NCI-H146 treated with DMSO at 0.1 percent for 48 hours (cell line): ENCODE data around the gene ARHGAP22.
"Not testable (repeated sequence)": the region's sequence is repeated elsewhere in the genome, so short reads cannot be mapped to it uniquely, and the experiment has no call there.

Source experiments
- DNase-seq: peaks from one replicate; lab custom pipeline; 2025; ENCODE audit not compliant: unreplicated experiment; lab: John Stamatoyannopoulos, UW

Gene ARHGAP22

DNA sequence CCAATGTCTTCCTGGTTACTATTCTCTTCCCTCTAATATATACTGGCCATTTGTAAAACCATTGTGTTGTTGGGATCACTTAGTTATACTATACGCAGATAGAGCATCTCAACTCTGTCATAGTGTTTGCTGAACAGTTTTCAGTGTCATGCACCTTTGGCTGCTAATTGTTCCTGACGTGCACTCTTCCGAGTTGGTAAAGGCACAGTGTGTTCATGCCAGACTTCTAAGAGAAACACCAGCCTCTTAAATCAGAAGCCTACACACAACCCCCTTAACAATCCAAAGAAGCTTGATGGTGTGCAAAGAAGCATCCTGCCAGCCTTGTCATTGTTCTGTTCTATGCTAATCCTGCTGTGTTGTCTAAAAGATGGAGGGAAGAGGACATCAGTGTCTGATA, 167.3 kb downstream of the ARHGAP22 start:
- no peak for DNase-seq

DNA sequence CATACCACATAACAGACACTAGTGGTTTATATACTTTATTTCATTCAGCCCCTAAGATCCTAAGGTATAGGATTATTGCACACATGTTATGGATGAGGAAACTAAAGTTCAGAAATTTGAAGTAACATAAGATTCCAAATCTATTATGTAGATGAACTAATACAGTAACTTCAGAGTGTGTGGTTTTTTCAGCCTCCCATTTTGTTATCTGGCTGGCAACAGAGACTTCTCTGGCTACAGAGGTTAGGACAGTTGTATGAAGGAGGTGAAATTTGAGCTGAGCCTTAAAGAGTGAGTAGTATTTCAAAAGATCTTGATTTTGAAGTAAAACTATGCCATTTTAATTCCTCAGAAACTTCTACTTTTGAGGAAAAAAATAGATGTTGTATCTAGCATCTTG, 173.0 kb downstream of the ARHGAP22 start:
- no peak for DNase-seq

DNA sequence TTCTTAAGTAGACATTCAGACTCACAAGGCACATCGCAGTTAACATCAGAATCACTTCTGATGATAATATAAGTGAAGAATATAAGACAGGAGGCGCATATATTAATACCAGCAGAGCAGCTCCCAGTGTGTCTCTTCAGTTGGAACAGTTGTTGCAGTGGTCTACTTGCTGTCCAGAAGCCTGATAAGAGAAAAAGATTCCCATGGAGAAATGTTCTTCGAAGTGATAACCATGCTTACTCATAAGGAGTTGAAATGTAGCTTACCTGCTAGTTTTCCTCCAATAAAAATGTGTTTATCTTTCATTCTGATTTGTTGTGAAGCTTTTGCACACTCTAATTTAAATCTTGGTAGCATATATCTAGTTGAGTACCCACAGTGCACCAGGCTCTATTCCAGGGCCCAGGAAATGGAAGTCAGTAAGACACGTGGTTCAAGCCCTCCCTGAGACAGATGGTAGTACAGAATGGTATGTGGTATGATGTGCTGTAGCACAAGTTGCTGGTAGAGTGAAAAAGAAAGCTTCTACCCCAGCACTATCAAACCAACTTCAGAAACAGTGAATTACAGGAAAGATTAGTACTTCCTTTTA, 174.4 kb downstream of the ARHGAP22 start:
- DNase-seq: no peak

DNA sequence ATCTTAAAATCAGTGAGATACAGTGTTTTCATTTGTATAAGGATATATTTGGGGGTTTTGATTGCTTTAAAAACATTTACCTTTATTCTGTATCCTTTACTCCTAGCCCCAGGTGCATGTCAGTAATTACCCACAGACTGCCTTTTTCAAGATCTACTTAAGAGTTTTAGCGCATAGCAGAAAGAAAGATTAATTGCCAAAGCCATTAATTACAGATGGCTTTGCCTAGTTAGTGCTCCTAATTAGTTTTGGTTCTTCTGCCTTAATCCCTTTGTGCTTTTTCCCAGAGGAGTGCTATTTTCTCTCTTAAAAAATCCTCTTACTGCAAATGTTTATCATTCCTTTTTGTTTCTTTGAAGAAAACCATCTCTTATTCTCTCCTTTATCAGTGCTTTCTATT, 175.6 kb downstream of the ARHGAP22 start:
- no peak for DNase-seq

DNA sequence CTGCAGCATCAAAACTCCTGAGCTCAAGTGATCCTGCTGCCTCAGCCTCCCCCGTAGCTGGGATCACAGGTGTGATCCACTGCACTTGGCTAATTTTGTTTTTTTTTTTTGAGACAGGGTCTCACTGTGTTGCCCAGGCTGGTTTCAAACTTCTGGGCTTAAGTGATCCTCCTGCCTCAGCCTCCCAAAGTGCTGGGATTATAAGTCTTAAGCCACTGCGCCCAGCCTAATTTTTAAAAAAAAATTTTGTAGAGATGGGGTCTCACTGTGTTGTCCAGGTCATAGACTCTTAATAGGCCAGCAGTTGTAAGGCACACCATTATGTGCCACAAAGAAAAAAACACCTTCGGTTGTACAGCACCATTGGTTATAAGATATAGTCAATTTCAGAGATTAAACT, 176.0 kb downstream of the ARHGAP22 start:
- DNase-seq: no peak

DNA sequence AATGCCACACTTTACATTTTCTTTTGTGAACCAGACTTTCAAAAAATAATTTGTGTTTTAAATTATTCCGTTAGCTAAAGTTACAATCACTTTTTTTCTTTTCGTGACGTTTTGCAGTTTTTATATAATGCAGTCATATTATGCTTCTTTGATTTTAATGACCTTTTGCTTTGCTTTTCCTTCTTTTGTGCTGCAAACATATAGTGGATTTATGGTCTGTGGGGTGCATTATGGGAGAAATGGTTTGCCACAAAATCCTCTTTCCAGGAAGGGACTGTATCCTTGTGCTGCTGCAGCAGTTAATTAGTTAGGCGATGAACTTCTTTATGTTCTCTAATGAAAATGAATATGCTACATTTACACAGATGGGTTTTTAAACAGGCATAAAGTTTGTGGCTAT, 181.0 kb downstream of the ARHGAP22 start:
- DNase-seq: no peak

DNA sequence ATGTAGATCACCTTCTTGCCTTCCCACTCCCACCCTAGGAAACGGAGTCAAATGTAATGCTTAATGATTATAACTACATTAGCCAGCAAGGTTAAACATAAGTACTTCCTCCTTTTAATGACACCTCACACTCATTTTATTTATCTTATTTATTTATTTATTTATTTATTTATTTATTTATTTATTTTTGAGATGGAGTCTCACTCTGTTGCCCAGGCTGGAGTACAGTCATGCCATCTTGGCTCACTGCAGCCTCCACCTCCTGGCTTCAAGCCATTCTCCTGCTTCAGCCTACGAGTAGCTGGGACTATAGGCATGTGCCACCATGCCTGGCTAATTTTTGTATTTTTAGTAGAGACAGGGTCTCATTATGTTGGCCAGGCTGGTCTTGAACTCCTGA, 183.0 kb downstream of the ARHGAP22 start:
- DNase-seq: not testable (repeated sequence)

DNA sequence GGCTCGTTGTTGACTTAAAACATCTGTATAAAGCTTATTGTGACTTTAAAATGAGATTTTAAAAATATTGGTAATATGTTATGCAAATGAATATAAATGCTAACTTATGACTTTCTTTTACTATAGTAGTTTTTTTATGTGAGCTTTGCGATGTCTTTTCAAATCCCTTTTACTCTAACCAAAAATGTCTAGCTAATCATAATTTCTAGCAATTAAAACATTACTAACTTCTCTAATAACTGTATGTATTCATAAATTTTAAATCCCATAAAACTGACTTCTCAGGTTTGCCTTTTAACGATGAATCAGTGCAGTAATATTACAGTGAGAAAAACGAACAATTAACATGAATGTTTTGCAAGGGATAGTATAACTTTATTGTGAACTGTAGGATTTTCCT, 185.2 kb downstream of the ARHGAP22 start:
- no peak for DNase-seq

DNA sequence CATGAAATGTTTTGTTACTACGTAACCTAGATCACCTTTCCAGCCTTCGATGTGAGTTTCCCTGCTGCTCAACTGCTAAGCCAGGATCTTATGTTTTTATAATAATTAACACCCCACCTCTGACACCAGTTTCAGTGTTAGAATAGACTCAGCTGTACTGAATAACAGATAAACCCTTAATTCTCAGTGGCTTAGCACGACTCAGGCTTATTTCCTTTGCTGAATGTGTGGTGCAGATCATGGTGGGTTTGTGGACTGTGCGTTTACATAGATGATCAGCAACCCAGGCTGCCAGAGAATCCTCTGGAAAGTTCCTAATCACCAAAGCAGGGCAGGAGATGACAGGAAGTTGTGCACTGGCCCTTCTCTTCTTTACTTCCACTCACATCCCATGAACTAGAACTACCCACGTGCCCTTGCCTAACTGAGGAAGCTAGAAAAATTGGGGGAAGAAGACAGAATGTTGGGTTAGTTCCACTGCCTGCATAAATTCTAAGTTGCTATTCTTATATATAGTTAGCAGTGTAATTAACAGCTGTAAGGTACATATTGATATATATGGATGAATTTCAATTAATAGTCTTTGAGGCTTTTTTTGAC, 186.6 kb downstream of the ARHGAP22 start:
- DNase-seq: no peak

DNA sequence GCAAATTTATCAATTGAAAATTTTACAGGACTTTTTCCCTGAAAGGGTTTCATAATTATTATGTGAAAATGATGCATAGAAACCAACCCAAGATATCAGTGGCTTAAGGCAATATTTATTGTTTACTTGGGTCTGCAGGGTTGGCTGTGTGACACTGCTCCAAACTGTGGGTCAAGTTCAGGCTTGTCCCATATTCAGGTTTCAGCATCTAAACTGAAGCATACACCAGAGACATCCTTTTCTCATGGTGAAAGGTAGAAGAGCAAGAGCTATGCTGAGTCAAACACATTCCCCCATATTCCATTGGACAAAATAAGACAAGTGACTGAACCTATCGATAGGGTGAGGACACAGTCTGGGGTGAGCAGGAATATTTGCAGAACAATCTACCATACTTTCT, 187.5 kb downstream of the ARHGAP22 start:
- no peak for DNase-seq

DNA sequence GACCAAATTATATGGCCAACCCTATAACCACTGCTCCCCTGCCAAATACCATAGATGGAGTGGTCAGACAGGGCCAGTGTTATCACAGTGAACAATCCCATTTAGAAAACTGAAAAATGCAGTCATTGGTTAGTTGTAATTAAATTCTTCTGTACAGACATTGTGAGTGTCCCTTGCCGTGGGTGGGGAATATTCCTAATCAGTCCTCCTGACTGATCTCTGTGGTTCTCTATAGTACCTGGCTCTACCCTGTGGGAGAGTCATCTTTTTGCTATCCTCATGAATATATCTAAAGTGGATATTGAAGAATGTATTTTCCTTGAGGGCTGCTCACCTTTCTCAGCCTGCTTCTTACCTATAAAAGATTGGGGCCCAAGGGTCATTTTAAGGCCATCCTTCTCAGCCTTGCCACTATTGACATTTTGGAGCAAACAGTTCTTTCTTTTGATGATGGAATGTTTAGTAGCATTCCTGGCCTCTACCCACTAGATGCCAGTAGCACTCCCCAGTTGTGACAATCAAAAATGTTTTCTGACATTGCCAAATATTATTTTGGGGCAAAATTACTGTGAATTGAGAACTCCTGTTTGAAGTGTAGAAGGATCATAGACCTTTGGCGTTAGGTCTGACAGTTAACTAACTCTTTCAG, 188.2 kb downstream of the ARHGAP22 start:
- DNase-seq: no peak

DNA sequence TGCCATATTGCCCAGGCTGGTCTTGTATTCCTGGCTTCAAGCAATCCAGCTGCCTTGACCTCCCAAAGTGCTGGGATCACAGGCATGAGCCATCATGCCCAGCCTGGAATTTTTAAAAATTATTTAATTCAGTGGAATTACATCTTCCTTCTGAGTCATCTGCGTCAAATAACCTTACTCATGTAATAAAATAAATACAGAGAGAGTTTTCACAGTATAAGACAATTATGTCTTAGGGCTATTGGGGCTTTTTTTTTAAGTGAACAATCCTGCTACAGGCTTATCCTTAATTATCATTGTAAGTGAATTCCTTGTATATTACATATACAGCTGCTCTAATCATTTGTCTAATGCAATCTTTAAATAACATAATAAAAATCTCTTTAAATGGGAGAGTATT, 190.1 kb downstream of the ARHGAP22 start:
- DNase-seq: no peak

DNA sequence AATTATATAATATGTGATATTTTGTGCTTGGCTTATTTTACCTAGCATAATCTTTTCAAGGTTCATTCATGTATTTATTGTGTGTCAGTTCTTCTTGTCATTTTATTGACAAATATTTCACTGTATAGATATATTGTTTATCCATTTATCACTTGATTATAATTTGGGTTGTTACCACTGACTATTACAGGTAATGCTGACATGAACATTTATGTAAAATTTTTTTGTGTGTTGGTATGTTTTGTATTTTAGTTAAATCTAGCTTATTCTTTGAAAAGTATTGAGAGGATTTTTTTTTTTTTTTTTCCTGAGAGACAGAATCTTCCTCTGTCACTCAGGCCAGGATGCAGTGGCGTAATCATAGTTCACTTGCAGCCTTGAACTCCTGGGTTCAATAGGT, 190.7 kb downstream of the ARHGAP22 start:
- DNase-seq: no peak

DNA sequence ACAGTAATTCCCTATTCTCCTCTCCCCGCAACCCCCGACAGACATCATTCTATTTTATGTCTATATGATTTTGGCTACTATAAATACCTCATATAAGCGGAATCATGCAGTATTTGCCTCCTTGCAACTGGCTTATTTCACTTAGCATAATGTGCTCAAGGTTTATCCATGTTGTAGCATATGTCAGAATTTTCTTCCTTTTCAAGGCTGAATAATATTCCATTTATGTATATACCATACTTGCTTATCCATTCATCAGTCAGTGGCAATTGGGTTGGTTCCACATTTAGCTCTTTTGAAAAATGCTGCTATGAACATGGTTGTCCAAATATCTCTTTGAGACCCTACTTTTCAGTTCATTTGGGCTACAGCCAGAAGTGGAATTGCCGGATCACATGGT, 191.9 kb downstream of the ARHGAP22 start:
- DNase-seq: no peak

DNA sequence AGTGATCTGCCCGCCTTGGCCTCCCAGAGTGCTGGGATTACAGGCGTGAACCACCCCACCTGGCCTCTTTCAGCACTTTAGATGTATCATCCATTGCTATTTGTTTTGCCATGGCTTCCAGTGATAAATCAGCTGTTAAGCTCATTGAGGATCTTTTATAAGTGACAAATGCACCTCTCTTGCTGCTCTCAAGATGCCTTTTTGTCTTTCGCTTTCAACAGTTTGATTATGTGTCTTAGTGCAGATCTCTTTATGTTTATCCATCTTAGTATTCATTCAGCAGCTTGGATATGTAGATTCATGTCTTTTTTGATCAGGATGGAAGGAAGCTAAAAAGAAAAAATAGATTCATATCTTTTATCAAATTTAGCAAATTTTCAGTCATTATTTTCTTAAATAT, 192.8 kb downstream of the ARHGAP22 start:
- no peak for DNase-seq

DNA sequence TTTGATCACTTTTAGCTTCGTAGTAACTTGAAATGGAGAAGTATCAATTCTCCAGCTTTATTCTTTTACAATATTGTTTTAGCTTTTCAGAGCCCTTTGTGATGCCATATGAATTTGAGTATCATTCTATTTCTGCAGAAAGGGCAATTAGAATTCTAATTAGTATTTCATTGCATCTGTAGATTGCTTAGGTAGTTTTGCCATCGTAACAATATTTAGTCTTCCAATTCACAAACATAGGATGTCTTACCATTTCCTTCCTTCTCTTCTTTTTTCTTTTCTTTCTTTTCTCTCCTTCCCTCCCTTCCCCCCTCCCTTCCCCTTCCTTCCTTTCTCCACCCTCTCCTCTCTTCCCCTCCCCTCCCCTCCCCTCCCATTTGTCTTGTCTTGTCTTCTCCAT, 193.4 kb downstream of the ARHGAP22 start:
- no peak for DNase-seq

DNA sequence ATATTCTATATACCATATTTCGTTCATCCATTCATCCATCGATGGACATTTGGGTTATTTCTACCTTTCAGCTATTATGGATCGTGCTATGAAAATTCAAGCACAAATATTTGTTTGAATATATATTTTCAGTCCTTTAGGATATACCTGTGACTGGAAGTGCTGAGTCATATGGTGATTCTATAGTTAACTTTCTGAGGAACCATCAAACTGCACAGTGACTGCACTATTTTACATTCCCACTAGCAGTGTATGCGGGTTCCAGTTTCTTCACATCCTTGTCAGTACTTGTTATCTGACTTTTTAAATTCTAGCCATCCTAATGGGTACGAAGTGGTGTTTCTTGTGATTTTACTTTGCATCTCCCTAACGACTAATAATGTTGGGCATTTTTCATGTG, 194.4 kb downstream of the ARHGAP22 start:
- DNase-seq: no peak

DNA sequence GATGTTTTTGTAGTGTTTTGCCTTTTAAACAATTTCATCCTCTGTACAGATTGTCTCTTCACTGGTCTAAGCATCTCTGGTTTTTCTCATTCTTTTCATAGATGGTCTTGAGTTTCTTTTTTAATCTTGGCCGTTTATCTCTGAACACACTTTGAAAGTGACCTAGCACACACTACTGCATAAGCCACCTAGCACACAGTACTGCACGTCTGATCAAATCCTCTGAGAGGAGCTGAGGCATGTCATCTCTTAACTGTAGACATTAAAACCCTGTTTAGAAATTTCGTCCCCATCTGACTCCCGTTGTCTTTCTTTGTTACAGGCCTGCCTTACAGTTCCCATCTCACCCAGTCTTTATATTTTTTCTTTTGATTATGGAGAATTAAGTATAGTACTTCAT, 198.2 kb downstream of the ARHGAP22 start:
- no peak for DNase-seq

DNA sequence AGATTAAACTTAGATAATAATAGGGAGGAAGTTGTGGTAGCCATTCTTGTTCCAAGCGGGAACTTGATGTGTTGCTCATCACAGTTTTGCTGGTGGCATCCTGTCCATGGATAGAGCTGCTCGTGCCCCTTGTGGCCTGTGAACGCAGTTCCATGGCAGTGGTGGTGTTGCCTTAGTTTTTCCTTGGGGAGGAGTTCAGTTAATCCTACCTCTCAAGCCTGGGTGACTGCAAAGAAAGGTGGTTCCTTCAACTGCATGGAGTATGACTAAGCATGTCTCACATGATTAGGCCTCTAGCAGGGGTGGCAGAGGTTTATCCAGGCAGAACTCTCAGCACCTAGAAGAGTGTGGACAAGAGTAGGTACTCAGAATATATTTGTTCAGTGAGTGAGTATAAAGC, 198.7 kb downstream of the ARHGAP22 start:
- no peak for DNase-seq

DNA sequence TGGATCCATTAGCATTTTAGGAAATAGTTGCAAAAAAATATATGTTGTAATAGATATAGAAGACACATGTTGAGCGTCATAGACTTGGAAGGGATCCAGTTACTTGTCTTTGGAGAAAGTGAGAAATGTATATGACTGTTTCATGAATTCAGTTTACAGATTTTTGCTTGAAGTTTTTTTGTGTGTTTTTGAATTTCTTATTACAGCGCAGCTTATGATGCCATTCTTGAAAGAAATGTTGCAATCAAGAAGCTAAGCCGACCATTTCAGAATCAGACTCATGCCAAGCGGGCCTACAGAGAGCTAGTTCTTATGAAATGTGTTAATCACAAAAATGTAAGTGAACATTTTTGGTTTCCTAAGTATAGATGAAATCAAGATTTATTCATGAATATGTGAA, 200.2 kb downstream of the ARHGAP22 start:
- no peak for DNase-seq

DNA sequence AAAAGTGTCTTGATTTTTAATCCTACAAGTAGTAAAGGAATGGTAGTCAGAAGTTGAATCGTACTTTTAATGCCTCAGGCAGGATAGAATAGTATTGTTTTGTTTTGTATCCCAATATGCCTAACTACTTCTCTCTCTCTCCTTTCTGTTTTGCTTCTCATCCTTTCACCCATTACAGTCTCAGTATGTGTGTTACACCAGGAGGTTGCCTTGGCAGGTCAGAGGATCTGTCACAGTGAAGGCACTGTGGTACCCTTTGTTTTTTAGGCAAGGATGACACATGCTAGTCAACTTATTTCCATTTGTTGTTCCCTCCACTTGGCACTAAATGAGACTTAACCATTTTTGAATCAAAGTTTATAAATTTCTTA, 204.0 kb downstream of the ARHGAP22 start:
- DNase-seq: no peak

DNA sequence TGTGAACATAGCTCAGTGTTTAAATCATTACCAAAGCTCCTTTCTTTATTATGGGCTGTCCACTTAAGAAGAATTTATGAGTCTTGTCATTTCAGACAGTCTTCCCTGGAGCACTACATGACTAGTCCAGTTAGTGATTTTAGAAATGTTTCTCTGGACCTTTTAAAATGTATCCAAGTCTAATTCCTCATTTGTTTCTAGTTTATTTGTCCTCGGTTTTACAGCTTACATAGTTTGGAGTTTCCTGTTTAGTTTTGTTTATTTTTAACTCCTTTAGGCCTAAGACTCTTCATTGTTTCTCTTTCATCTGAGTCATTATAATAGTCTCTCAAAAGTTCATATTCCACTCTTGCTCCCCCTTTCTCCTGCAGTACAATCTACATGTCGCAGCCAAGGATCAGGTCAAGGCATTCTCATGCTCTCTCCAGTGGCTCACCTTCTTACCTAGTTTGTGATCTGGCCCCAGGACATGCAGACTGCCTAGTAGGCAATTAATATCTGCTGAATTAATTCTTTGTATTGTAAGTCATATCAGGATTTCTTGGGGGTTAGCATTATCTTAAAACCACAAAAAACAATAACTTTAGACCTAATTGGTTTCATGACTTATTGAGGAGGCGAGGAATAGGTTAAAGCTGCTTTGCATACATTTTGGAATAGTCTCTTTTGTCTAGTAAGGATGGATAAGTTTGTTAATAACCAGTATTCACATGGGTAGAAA, 204.6 kb downstream of the ARHGAP22 start:
- no peak for DNase-seq
